A549 (cell line): ENCODE data around the gene SLC13A5.

ENCODE experiments used
- CBX8 ChIP-seq: fragments of 200-600 bp; sonication (generic); IDR thresholded peaks from 2 replicates; pipeline ENCODE4 v1.6.1; 2016
- CTCF ChIP-seq: fragments of >200 bp; sonication (Bioruptor Twin); formaldehyde crosslinking; IDR thresholded peaks from 3 replicates; pipeline ENCODE4 v1.5.1; 2016
- ESRRA ChIP-seq: fragments of 150-350 bp; IDR thresholded peaks from 2 replicates; pipeline ENCODE4 v1.6.1; 2014; ENCODE audit warnings: mild to moderate bottlenecking, low read length, borderline replicate concordance
- JUN ChIP-seq, 2 experiments: fragments of >200 bp; sonication (Bioruptor Twin); formaldehyde crosslinking; IDR thresholded peaks; 2 replicates in 1 of 2; 3 replicates in 1 of 2; pipeline ENCODE4 v1.6.1; 2016 to 2017
- MAFK ChIP-seq: fragments of 450-650 bp; IDR thresholded peaks from 2 replicates; pipeline ENCODE4 v1.6.1; 2014; ENCODE audit not compliant: partially characterized antibody
- MAX ChIP-seq: IDR thresholded peaks from 2 replicates; pipeline ENCODE4 v1.6.1; 2012
- NFE2L2 ChIP-seq: fragments of 150-350 bp; conservative IDR thresholded peaks from 2 replicates; pipeline ENCODE4 v1.6.1; 2014; ENCODE audit warnings: low read length
- POLR2A ChIP-seq: IDR thresholded peaks from 2 replicates; pipeline ENCODE4 v1.6.1; 2012; ENCODE audit warnings: mild to moderate bottlenecking, low read length

- TF ChIP-seq CBX8 = no peak
- TF ChIP-seq CTCF = no peak
- TF ChIP-seq JUN (IDR thresholded peaks at IDR 0.05) = no peak
- TF ChIP-seq MAX = no peak
- TF ChIP-seq POLR2A = no peak
- TF ChIP-seq ESRRA = no peak
- no peak for TF ChIP-seq MAFK
- TF ChIP-seq NFE2L2 = no peak
Observed at GRCh38 chr17:6677158-6677831, 35.9 kb downstream of the SLC13A5 start.
